HG02642 (cell line): ENCODE data around the gene LHX3.

ENCODE experiments used
- ATAC-seq: cut with Tn5 transposase; IDR thresholded peaks from one replicate; pipeline ENCODE4 v1.9.1; 2021; ENCODE audit warnings: mild to moderate bottlenecking; ENCODE audit not compliant: unreplicated experiment, poor library complexity

LHX3 gene

GRCh38 chr9:136211006-136211405 lies 6.1 kb upstream of the LHX3 start:
- ATAC-seq: no peak

GRCh38 chr9:136210276-136210675 lies 5.3 kb upstream of the LHX3 start:
- ATAC-seq: no peak

GRCh38 chr9:136209786-136210185 lies 4.9 kb upstream of the LHX3 start:
- no peak for ATAC-seq

- no peak for ATAC-seq
These were observed 4.3 kb upstream of the LHX3 start for GRCh38 chr9:136209232-136209631.

GRCh38 chr9:136208675-136209074 lies 3.7 kb upstream of the LHX3 start:
- no peak for ATAC-seq

- ATAC-seq: no peak
These were observed 2.7 kb upstream of the LHX3 start for GRCh38 chr9:136207616-136208015.

- ATAC-seq: no peak
These were observed 1.8 kb upstream of the LHX3 start for GRCh38 chr9:136206602-136207275.

GRCh38 chr9:136205707-136205992 lies 722 bp upstream of the LHX3 start:
- ATAC-seq: no peak

- no peak for ATAC-seq
These were observed 653 bp downstream of the LHX3 start for GRCh38 chr9:136204145-136204805.

GRCh38 chr9:136203408-136204144 lies 1.4 kb downstream of the LHX3 start:
- no peak for ATAC-seq

GRCh38 chr9:136202454-136203407 lies 2.2 kb downstream of the LHX3 start:
- no peak for ATAC-seq

GRCh38 chr9:136201609-136202453 lies 3.1 kb downstream of the LHX3 start:
- ATAC-seq: no peak

GRCh38 chr9:136201174-136201573 lies 3.8 kb downstream of the LHX3 start:
- ATAC-seq: no peak

GRCh38 chr9:136200424-136200823 lies 4.5 kb downstream of the LHX3 start:
- ATAC-seq: no peak

GRCh38 chr9:136199391-136200288 lies 5.3 kb downstream of the LHX3 start:
- ATAC-seq: no peak

- no peak for ATAC-seq
These were observed 6.3 kb downstream of the LHX3 start for GRCh38 chr9:136198605-136199083.

GRCh38 chr9:136197930-136198604 lies 6.9 kb downstream of the LHX3 start:
- ATAC-seq: no peak
